CD4-positive, alpha-beta T cell treated with Interleukin-15 for 1 hour (primary cell): ENCODE data around the gene ECM2.
"Not testable (repeated sequence)": the region's sequence is repeated elsewhere in the genome, so short reads cannot be mapped to it uniquely, and the experiment has no call there.

Source experiments
- DNase-seq: peaks from one replicate; pipeline ENCODE4 v3.0.0-alpha.2; 2020

ECM2 gene

DNA sequence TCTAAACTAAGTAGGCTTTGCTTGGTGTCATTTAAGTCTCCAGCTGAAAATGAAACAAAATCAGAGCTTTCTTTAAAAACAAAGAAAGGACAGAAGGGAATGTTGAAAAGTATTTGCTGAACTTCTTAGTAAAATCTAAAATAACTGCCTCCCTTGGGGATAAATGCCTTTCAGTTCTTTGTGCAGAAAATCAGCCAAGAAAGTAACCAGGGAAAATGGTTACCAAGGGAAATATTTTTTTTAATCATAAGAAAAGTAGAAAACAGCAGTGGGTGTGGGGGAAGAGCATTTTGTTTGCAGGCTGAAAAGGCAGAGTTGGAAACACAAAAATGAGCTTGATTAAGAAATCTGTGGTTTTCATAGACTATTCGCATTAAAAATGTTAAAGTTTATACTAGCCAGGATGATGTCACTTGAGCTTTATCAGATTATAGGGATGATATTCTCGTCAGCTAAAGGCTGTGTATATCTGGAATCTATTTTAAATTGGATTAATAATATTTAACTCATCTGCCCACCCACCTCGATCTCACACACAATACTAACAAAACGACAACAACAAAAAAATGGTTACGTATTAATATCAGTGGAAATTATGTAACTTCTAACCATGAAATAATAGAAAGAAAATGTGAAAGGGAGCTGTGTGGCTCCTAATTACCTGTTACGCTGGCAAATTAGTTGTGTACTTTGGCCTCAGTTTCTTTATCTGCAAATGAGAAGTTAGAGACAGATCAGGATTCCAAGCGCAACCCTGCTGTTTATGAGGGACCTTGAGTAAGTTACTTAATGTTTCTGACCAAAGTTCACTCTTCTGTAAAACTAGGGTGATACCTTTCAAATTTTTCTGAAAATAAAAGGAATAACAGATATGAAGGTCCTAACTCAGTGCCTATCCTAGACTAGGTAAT, at the start of gene ECM2:
Gene ECM2, minus strand, starts transcription at position 51 of the 911 bp plus-strand sequence. CDS start 13,124 bp downstream, outside the sequence.
- DNase-seq, result no peak

DNA sequence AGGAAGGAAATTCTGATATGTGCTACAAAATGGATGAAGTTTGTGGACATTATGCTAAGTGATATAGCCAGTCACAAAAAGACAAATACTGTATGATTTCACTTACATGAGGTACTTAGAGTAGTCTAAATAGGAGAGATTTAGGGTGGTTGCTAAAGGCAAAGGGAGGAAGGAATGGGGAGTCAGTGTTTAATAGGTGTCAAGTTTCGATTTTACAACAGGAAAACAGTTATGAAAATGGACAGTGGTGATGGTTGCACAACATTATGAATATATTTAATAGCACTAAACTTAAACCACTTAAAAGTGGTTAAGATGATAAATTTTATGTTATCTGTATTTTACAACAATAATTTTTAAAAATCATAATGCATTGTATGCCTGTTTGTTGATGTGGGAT, 40.4 kb upstream of the ECM2 start:
- no peak for DNase-seq

DNA sequence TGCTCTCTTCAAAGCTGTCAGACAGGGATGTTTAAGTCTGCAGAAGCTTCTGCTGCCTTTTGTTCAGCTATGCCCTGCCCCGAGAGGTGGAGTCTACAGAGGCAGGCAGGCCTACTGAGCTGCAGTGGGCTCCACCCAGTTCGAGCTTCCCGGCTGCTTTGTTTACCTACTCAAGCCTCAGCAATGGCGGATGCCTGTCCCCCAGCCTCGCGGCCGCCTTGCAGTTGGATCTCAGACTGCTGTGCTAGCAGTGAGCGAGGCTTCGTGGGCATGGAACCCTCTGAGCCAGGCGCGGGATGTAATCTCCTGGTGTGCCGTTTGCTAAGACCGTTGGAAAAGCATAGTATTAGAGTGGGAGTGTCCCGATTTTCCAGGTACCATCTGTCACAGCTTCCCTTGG, 37.8 kb upstream of the ECM2 start:
- not testable (repeated sequence) for DNase-seq

DNA sequence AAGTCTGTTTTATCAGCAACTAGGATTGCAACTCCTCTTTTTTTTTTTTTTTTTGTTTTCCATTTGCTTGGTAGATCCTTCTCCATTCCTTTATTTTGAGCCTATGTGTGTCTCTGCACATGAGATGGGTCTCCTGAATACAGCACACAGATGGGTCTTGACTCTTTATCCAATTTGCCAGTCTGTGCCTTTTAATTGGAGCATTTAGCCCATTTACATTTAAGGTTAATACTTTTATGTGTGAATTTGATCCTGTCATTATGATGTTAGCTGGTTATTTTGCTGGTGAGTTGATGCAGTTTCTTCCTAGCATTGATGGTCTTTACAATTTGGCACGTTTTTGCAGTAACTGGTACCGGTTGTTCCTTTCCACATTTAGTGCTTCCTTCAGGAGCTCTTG, 36.1 kb upstream of the ECM2 start:
- not testable (repeated sequence) for DNase-seq

DNA sequence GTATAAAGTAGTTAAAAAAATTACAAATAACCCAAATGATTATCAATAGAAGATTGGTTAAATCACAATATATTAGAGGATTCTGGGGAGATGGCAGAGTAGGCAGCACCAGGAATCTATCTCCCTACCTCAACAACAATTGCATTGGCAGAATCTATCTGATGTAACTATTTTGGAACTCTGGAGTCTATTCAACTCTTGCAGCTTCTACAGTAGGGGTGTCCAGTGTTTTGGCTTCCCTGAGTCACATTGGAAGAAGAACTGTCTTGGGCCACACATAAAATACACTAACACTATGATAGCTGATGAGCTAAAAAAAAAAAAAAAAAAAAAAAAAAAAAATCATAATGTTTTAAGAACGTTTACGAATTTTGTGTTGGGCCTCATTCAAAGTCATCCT, 29.2 kb upstream of the ECM2 start:
- DNase-seq, result no peak

DNA sequence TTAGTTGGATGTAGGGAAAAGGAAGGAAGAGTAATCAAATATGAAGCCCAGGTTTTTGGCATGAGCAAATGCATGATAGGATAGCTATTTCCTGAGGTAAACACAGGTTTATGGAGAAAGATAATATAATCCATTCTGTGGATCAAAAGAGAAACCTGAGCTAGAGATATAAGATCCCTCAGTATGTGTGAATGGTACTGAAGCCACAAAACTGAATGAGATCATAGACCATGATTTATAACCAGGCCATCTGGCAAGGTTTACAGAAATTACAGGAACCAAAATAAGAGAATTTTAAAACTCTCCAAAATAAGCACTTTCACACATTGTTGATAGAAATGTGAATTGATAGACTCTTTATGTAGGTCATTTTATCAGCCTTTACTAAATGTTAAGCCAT, 28.7 kb upstream of the ECM2 start:
- no peak for DNase-seq

DNA sequence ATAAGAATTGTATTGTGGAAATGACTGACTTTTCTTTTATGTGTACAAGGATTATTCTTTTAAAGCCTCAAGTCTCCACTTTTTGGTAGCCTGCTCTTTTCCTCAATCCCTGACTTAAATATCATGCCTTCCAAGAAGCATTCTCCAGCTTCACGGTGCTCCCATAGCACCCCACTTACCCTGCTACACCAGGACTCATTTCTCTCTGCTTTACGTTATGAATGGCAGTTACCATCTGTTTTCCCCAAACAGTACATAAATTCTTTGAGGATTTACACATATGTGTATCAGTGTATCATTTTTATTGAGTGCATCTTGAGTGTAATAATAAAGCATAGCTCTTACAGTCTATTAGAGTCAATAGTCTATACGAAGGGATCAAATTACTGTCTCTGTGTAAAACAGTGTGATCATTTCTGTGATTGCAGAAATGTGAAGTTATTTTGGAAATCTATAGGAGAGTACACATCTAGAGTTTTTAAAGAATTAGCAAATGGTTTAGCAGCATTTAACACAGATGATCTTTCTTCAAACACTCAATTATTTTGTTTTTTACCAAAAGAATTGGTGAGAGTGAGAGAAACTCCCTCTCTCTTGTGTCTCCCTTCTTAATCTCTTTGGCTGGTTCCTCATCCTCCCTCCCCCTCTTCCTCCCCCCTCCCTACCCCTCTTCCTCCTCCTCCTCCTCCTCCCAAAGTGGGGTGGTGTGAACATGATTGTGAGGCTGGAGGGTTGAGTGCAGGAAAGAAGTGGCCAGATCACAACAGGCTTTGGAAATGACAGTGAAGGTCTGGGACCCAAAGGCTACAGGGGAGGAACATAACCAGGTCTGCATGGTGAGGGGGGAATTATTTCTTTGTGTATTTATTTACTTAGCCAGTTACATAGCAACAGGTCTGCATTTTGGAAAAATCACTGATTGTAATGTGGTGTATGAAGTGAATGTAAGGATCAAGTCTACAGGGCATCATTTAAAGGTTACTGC, 27.6 kb upstream of the ECM2 start:
- DNase-seq, result no peak

DNA sequence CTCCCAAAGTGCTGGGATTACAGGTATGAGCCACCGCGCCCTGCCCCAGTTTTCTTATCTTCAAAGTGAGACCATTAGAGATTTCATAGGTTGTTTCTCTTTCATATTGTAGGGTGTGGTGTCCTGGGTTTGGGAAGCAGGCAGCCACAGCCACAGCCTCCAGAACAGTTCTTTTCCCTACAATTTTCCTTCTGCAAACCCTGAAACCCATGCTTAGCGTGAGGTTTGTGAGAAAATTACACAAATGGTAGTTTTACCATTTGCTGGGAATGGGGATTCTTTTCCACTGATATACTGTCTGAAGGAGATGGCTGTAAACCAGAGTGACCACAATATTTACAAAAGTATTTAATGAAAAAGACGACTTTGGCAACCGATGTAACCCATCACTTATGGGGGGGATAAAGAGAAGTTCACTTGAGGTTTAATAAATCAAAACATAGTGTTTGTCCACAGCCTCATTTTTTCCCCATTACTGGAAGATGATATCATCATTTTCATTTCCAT, 26.7 kb upstream of the ECM2 start:
- DNase-seq, result no peak

DNA sequence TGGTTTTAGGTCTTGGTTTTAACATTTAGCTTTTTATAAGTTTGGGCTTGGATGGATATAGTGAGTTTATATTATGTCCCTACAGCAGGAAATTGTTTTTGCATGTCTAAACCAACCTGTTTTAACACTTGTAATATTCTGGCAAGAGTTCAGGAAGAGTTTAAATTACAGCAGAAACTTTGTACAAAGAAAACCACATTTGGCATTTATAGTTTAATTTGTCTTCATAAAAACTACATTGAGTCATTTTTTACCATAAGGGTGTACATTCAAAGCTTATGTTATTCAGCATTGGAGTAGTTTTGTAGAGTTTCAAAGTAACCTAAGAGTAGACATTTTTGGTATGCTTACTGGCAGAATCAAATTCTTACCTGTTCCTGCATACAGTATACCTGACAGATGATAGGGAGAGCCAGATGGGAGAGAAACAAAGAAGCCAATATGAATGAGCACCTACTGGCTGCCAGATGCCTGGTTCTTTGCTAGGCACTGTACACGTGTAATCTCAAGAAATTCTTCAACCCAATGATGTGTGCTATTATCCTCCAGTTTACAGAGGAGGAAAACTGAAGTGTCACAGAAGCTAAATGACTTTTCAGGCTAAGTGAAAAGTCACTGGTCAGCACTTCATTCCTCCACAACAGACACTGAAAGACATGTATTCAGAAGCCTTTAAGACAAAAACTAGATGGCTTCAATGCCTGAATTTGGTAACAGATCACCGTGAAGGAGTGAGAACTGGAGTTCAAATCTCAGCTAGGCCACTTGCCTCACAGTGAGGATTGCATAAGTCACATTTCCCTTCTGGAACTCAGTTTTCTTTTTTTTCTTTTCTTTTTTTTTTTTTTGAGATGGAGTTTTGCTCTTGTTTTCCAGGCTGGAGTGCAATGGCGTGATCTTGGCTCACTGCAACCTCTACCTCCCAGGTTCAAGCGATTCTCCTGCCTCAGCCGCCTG, 25.9 kb upstream of the ECM2 start:
- DNase-seq, result no peak

DNA sequence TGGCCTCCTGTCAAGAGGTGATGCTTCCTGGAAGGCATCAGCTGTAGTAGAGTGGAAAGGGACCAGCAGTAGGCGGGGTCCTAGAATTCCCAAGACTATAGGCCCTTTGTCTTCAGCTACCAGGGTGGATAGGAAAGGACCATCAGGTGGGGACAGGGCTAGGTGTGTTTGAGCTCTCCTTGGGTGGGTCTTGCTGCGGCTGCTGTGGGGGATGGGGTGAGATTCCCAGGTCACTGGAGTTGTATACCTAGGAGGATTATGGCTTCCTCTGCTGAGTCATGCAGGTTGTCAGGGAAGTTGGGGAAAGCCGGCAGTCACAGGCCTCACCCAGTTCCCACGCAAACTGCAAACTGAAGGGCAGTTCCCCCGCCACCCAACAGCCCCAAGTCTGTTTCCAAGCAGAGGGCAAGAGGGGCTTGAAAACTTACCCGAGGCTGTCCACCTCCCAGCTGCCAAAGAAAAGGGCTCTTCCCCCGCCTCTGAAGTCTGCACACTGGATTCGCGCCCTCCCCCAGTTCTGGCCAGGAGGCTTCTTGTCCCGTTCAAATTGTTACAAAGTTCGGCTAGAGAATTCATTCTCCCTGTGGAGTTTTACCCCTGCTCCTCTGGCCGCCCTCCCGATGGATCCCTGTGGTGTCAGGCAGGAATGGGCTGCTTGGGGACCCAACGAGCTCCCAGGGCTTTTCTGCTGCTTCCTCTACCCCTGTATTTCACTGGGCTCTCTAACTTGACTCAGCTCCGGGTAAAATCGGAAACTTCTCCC, 23.0 kb upstream of the ECM2 start:
- DNase-seq, result no peak

DNA sequence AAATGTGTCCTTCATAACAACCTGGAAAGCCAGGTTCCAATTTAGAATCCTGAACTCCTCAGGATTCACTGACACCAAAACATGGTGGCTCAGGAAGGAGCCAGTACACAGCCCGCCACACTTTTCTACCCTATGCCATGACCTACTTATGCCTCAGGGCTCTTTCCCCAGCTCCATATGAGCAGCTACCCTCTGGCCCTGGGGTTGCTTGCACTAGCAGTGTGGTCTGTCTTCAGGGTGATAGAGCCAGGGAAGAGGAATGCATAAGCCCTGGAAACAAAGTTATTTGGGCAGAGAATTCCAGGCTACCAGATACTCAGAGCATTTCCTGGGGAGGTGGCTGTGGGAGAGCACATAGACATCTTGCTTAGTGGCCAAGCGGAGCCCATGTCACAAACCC, 15.0 kb upstream of the ECM2 start:
- DNase-seq, result no peak

DNA sequence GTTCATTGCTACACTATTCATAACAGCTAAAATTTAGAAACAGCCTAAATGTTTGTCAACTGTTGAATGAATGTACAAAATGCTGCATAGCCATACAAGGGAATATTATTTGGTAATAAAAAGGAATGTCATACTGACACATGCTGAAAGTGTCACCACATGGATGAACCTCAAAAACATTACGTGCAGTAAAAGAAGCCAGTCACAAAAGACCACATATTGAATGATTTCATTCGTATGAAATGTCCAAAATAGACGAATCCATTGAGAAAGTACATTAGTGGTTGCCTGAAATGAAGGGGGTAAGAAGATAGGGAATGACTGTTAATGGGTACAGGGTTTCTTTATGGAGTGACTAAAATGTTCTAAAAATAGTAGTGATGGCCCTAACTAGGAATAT, 11.6 kb upstream of the ECM2 start:
- DNase-seq, result no peak

DNA sequence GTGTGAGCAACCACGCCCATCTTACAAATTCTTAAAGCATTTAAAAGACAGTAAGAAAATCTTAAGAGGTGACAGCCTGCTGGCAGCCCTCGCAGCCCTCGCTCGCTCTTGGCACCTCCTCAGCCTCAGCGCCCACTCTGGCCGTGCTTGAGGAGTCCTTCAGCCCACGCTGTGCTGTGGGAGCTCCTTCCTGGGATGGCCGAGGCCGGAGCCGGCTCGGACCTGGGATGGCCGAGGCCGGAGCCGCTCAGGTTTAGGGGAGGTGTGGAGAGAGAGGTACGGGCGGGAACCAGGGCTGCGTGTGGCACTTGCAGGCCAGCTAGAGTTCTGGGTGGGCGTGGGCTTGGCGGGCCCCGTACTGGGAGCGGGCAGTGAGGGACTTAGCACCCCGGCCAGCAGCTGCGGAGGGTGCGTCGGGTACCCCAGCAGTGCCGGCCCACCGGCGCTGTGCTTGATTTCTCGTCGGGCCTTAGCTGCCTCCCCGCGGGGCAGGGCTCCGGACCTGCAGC, 9.3 kb upstream of the ECM2 start:
- DNase-seq, result no peak

DNA sequence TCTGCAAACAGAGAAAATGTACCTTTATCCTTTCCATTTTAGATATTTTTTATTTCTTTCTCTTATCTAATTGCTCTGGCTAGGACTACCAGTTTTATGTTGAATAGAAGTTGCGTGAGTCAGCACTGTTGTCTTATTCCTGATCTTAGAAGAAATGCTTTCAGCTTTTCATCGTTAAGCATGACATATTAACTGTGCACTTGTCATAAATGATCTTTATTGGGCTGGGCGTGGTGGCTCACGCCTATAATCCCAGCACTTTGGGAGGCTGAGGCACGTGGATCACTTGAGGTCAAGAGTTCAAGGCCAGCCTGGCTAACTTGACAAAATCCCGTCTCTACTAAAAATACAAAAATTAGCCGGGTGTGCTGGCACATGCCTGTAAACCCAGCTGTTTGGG, 8.2 kb upstream of the ECM2 start:
- DNase-seq, result no peak

DNA sequence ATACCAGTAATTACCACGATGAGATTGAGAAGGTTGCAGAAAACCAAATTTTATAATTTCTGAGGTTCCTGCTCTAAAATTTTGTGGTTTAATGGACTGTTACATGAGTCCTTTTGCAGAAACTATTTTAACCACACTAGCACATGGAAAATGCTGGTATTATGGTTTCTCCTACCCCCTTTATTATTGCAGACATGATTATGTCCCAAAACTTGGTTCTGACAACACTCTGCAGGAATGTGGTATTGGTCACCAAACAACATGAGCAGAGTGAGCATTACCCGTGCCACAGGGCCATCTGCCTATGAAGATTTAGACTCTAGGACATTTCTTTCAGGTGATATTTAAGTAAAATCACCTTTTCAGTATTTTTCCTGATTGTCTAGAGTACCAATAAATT, 2.8 kb upstream of the ECM2 start:
- no peak for DNase-seq

DNA sequence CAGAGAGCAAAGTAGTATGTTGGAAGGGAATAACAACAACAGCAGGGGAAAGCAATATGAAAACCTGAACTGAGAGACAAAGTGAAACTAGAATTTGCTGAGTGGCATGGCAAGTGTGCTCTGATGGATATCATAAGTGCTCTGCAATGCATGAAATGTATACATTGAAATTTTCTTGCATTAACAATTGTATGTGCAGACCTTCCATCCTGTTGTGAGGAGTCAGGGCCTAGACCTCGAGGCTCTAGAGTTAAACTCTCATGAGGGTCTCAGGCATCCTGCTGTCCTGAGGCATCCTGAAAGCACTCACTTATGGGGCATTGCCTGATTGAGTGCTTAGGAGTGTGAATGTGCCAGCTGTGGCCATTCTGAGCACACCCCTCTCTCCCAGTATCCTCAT, 1.1 kb downstream of the ECM2 start:
- DNase-seq, result no peak

DNA sequence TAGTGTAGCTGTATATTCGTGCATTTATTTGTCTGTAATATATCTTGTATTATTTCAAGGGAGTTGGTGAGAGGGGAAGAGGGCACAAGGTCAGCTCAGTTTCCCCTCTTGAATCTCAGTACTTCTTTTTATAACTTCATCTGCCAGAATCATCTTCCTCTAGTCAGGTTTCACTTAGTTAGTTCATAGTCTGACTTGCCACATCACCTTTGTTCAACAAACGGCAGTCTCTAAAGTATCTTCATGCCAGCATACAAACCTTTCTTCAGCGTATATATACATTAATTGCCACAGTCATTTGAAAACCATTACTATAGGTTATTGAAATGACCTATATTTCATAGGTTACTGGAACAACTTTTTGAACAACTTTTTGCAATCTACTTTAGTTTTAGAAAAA, 1.6 kb downstream of the ECM2 start:
- DNase-seq, result no peak

DNA sequence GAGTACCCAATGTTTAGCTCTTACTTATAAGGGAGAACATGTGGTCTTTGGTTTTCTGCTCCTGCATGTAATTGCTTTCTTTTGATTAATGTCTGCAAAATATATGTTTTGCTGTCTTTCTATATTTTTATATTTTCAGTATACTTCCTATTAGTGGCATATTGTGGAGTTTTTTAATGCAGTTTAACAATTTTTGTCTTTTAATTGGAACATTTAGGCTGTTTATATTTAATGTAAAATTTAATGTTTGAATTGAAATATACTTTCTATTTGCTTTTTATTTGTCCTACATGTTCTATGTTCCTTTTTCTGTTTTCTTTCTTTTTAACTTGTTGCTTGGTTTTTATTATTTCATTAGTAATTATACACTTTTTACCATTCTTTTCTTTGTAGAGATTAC, 4.9 kb downstream of the ECM2 start:
- DNase-seq, result no peak

DNA sequence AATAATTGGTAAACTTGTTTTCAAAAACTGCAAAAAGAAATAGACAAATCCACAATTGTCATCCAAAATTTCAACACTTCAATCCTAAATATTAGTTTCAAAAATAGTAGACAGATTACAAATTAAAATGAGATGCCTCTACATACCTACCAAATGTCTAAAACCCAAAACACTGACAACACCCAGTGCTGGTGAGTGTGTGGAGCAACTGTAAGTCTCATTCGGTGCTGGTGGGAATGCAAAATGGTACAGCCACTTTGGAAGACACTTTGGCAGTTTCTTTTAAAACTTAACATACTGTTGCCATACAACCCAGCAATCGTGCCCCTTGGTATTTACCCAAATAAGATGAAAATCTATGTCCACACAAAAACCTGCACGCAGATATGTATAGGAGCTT, 6.7 kb downstream of the ECM2 start:
- no peak for DNase-seq

DNA sequence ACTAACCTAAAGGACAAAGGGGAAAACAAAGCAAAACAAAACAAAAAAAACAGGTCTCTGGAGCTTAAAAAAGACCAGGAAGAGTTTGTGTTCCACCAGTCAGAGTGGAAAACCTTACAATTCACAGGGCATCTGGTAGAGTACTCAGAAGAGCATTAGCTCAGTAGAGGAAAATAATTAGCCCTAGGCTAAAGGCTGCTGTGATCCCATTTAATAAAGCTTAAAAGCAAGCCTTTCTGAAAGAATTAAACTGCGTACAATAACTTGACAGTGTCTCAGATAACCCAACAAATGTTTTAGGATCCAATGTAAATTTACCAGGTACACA, 7.3 kb downstream of the ECM2 start:
- DNase-seq, result no peak

DNA sequence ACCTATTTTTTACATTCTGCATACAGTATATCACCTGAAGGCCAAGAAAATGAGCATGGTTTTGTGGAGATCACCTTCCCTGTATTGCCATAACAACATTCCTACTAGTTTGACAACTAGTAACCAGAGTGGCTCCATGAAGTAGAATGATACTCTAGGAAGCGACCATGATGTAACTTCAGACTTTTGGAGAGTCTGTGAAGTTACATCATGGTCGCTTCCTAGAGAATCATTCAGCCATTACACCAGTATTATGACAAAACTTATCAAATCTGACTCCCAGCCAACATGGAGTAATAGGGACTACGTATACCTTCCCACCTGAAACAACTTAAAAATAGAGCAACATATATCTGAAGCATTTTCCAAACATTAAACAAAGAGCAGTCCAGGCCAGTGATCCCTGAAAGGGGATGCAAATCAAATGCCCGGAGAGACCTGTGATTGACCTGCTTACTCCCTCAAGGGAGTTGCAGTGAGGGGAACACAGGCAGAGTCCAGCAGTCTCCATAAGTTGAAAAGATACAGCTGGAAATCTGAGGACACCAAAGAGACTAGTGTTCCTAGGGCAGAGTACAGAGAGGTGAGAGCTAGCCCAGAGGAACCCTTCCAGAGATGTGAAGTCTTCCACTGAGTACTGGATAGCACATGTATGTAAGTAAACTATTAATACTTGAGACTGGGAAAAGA, 7.8 kb downstream of the ECM2 start:
- DNase-seq, result no peak
